ENCODE results near the gene MLKL. TPM values are rescaled to one million over a fixed set of nuclear protein-coding genes. Genes with fewer than 3 reads are reported as not detected.

Gene MLKL
- total and polyA plus RNA-seq, 2 donors (not counting 3 experiments of a cell fraction or from before 2014, with no cell fraction given): 8.1 to 26.5 TPM

DNA sequence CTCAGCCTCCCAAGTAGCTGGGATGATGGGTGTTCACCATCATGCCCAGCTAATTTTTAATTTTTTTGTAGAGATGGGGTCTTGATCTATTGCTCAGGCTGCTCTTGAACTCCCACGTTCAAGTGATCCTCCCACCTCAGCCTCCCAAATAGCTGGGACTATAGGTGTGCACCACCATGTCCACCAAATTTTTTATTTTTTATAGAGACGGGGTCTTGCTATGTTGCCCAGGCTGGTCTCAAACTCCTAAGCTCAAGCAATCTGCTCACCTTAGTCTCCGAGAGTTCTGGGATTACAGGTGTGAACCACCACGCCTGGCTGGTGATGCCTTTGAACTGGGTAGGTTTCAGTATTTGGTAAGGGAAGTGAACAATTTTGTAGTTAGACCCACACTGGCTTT, 43.9 kb upstream of the MLKL start:
- dilution Hi-C loops (cut with MboI; ENCODE audit: extremely low pct_ligation_motif_present, low sequenced_read_pairs): no loop called here
- no peak overlapping the region for H3K9ac ChIP-seq (replicated peaks; ENCODE audit: extremely low read depth, insufficient read depth, low read length)
- no peak overlapping the region for H2AFZ ChIP-seq (ENCODE audit: low read depth, low read length)
- BruUV-seq (replicated peaks): no TSS peak
- no peaks in the 10 kb centered on the region for H3K27me3 ChIP-seq (ENCODE audit: control insufficient read depth in 2 of 2, insufficient read depth in 2 of 2, low read length in 2 of 2)
- POLR2A ChIA-PET: no interaction called here
- no peak for FAIRE-seq
- no peaks in the 10 kb centered on the region for H3K79me2 ChIP-seq (ENCODE audit: control insufficient read depth, insufficient read depth, low read length)
- H3K4me3 ChIP-seq (replicated peaks in 1 of 3; ENCODE audit: insufficient read depth in 1 of 3, low read depth in 1 of 3, low read length in 3 of 3): no peak overlapping the region
- H3K9me3 ChIP-seq (replicated peaks; ENCODE audit: control insufficient read depth, insufficient read depth, low read length): no peaks in the 10 kb centered on the region
- intact Hi-C loops (cut with micrococcal nuclease): no loop called here
- H4K20me1 ChIP-seq (replicated peaks; ENCODE audit: control insufficient read depth, extremely low read depth, insufficient read depth, low read length): no peaks in the 10 kb centered on the region
- no peak for DNase-seq (ENCODE audit: low read depth, low spot score)
- no peak overlapping the region for H3K27ac ChIP-seq (ENCODE audit: insufficient read depth, low read depth, low read length)
- no peak overlapping the region for H3K4me2 ChIP-seq (ENCODE audit: insufficient read depth, low read length)
- H3K4me1 ChIP-seq (ENCODE audit: control insufficient read depth, extremely low read depth, insufficient read depth, low read length): no peaks in the 10 kb centered on the region
- CTCF ChIA-PET: interaction anchor here (1.0 kb wide), 1 partner anchor 32 kb away, joined by 3 read pairs; no protein-coding TSS in a partner anchor
- H3K9me1 ChIP-seq (replicated peaks; ENCODE audit: control insufficient read depth, extremely low read depth, insufficient read depth, low read length): no peaks in the 10 kb centered on the region
- no peaks in the 10 kb centered on the region for H3K36me3 ChIP-seq (ENCODE audit: control insufficient read depth in 2 of 2, extremely low read depth in 1 of 2, insufficient read depth in 2 of 2, low read length in 2 of 2)
- TF ChIP-seq POLR2AphosphoS5 (IDR thresholded peaks at IDR 0.05; ENCODE audit: insufficient read depth, low read depth, low read length) (no peak), GATA2 (IDR thresholded peaks at IDR 0.05; ENCODE audit: insufficient read depth, insufficient read length, low read depth, low read length) (no peak), FOS (IDR thresholded peaks at IDR 0.05; ENCODE audit: borderline replicate concordance, insufficient read depth, low read length) (no peak), EZH2 (IDR thresholded peaks at IDR 0.05; ENCODE audit: borderline replicate concordance, low read depth, low read length, severe bottlenecking) (no peak), JUN (IDR thresholded peaks at IDR 0.05; ENCODE audit: borderline replicate concordance, insufficient read depth, insufficient read length, low read depth) (no peak), MYC (IDR thresholded peaks at IDR 0.05; ENCODE audit: low read depth, low read length) (no peak), POLR2A (IDR thresholded peaks at IDR 0.05; ENCODE audit: low read depth, low read length) (no peak)
- TF ChIP-seq, protein P1, sequence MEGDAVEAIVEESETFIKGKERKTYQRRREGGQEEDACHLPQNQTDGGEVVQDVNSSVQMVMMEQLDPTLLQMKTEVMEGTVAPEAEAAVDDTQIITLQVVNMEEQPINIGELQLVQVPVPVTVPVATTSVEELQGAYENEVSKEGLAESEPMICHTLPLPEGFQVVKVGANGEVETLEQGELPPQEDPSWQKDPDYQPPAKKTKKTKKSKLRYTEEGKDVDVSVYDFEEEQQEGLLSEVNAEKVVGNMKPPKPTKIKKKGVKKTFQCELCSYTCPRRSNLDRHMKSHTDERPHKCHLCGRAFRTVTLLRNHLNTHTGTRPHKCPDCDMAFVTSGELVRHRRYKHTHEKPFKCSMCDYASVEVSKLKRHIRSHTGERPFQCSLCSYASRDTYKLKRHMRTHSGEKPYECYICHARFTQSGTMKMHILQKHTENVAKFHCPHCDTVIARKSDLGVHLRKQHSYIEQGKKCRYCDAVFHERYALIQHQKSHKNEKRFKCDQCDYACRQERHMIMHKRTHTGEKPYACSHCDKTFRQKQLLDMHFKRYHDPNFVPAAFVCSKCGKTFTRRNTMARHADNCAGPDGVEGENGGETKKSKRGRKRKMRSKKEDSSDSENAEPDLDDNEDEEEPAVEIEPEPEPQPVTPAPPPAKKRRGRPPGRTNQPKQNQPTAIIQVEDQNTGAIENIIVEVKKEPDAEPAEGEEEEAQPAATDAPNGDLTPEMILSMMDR (IDR thresholded peaks at IDR 0.05; ENCODE audit: extremely low read depth in 1 of 2, insufficient read depth in 1 of 2, low read depth in 1 of 2, low read length in 2 of 2): no peak
- TF ChIP-seq, protein P2, sequence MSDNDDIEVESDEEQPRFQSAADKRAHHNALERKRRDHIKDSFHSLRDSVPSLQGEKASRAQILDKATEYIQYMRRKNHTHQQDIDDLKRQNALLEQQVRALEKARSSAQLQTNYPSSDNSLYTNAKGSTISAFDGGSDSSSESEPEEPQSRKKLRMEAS (IDR thresholded peaks at IDR 0.05; ENCODE audit: insufficient read depth, insufficient read length): no peak
